OCI-LY7 (cell line): Measurements from ENCODE around the gene PSME3IP1.

Experiments
- EZH2phosphoT487 ChIP-seq: fragments of 200-600 bp; sonication (generic); IDR thresholded peaks from 2 replicates; pipeline ENCODE4 v1.6.1; 2018; ENCODE audit warnings: low read depth, borderline replicate concordance, mild to moderate bottlenecking, mixed run types, antibody characterized with exemption, low read length, moderate library complexity, mixed read lengths
- TF ChIP-seq, protein P1 (sequence below): fragments of 200-600 bp; sonication (generic); conservative IDR thresholded peaks from 2 replicates; pipeline ENCODE4 v1.5.1; 2014; ENCODE audit warnings: mild to moderate bottlenecking, antibody characterized with exemption, low read length, moderate library complexity, mixed read lengths

DNA sequence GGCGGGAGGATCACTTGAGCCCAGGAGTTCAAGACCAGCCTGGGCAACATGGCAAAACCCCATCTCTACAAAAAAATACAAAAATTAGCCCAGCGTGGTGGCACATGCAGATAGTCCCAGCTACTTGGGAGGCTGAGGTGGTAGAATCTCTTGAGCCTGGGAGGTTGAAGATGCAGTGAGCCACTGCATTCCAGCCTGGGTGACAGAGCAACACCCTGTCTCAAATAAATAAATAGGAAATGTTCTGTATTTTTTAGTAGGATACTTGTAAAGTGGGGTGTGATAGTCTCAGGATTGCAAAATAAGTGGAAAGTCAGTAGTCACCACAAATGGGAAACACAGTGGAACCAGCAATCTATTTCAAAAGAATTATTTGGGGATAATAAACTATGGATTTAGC lies 4.3 kb upstream of the PSME3IP1 start:
- TF ChIP-seq, protein P1, sequence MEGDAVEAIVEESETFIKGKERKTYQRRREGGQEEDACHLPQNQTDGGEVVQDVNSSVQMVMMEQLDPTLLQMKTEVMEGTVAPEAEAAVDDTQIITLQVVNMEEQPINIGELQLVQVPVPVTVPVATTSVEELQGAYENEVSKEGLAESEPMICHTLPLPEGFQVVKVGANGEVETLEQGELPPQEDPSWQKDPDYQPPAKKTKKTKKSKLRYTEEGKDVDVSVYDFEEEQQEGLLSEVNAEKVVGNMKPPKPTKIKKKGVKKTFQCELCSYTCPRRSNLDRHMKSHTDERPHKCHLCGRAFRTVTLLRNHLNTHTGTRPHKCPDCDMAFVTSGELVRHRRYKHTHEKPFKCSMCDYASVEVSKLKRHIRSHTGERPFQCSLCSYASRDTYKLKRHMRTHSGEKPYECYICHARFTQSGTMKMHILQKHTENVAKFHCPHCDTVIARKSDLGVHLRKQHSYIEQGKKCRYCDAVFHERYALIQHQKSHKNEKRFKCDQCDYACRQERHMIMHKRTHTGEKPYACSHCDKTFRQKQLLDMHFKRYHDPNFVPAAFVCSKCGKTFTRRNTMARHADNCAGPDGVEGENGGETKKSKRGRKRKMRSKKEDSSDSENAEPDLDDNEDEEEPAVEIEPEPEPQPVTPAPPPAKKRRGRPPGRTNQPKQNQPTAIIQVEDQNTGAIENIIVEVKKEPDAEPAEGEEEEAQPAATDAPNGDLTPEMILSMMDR: no peak
- no peak for TF ChIP-seq EZH2phosphoT487
